ENCODE results near the gene ELMO2. TPM values are rescaled to one million over a fixed set of nuclear protein-coding genes. Genes with fewer than 3 reads are reported as not detected.

ELMO2 gene
- total and polyA plus RNA-seq, 4 donors = 19.6 to 56.5 (median 45.9) TPM

DNA sequence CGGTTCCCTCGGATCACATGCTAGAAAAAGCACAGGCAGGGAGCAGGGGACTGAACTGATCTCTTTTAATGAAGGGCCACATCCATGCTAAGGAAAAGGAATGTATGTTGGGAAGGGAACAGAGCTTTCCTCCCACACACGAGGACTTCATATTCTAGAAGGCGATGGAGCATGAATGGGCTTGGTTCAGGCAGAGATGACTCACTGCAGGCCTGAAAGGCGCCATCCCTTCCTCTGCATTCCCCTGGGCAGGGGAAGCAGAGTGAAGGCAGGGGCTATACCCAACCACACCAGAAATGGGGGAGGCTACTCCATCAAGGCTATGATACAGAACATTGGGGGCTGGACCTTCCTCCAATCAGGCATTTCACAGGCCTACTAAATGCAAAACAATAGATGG lies 30.6 kb downstream of the ELMO2 start:
- Histone ChIP-seq H3K27me3 (ENCODE audit: control insufficient read depth in 3 of 3, insufficient read depth in 3 of 3, low read length in 2 of 3) (no peaks in the 10 kb centered on the region), H3K4me3 (no peak overlapping the region), H3K4me1 (ENCODE audit: control insufficient read depth in 5 of 5, insufficient read depth in 5 of 5, low read length in 5 of 5) (no peaks in the 10 kb centered on the region), H3K9ac (ENCODE audit: insufficient read depth in 1 of 2, low read length in 2 of 2) (no peak overlapping the region), H3K9me3 (ENCODE audit: control insufficient read depth in 4 of 4, insufficient read depth in 3 of 4, low read length in 3 of 4) (no peaks in the 10 kb centered on the region), H3K36me3 (ENCODE audit: control insufficient read depth in 4 of 4, insufficient read depth in 4 of 4, low read length in 4 of 4) (peaks cover 40 to 75% (median 66%) of the 10 kb centered on the region in 4 donors), H3K27ac (ENCODE audit: low read depth in 1 of 2, low read length in 1 of 2) (no peak overlapping the region)
- no peak for ATAC-seq (ENCODE audit: insufficient read depth, low FRiP score)
- 90 to 92% methylated on average over 5 of the region's 5 CpGs for WGBS, 2 donors
- TF ChIP-seq, protein P1, sequence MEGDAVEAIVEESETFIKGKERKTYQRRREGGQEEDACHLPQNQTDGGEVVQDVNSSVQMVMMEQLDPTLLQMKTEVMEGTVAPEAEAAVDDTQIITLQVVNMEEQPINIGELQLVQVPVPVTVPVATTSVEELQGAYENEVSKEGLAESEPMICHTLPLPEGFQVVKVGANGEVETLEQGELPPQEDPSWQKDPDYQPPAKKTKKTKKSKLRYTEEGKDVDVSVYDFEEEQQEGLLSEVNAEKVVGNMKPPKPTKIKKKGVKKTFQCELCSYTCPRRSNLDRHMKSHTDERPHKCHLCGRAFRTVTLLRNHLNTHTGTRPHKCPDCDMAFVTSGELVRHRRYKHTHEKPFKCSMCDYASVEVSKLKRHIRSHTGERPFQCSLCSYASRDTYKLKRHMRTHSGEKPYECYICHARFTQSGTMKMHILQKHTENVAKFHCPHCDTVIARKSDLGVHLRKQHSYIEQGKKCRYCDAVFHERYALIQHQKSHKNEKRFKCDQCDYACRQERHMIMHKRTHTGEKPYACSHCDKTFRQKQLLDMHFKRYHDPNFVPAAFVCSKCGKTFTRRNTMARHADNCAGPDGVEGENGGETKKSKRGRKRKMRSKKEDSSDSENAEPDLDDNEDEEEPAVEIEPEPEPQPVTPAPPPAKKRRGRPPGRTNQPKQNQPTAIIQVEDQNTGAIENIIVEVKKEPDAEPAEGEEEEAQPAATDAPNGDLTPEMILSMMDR (IDR thresholded peaks at IDR 0.05; ENCODE audit: control extremely low read depth, extremely low read depth) = no peak
- no peak for DNase-seq

DNA sequence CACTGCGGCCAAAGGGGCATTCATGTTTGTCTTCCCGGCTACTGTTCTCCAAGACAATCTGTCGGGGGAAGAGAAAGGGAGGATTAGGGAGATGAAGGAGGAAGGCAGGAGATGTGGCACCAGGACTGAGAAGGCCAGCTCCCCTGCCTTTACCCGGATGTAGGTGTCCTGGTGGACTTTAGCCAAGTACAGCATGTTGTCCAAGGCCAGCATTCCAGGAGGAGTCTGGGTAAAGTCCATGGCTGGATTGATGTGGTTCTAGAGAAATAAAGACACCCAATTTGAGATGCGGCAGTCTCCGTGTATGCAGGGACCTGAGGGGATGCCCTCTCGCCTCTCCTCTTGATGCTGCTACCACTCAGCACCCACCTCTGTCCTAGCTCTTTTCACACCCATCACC lies 32.0 kb downstream of the ELMO2 start:
- H3K36me3 ChIP-seq (ENCODE audit: control insufficient read depth in 4 of 4, insufficient read depth in 4 of 4, low read length in 4 of 4) = peaks cover 43 to 77% (median 63%) of the 10 kb centered on the region in 4 donors
- 94 to 97% methylated on average over 7 of the region's 7 CpGs for WGBS, 2 donors

DNA sequence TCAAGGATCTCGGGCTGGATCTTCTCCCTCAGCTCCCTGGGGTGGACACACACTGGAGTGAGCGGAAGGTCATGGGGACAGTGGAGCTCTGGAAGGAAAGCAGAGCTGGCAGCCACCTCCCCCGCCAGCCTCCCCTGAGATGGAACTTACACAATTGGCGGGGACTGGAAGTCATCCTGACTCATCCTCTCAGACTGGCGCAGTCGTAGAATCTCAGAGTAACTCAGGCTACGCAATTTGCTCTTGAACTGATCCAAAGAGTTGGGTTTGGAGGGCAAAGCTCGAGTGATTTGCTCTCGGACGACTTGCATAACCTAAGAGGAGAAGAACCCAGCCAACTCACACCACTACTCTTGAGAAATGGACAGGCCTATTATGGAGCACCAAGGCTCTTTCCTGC lies 34.8 kb downstream of the ELMO2 start:
- no peak for DNase-seq
- TF ChIP-seq, protein P1 (IDR thresholded peaks at IDR 0.05; ENCODE audit: control extremely low read depth, extremely low read depth) = no peak
- H3K27me3 ChIP-seq (ENCODE audit: control insufficient read depth in 3 of 3, insufficient read depth in 3 of 3, low read length in 2 of 3) = no peaks in the 10 kb centered on the region
- no peaks in the 10 kb centered on the region for H3K4me1 ChIP-seq (ENCODE audit: control insufficient read depth in 5 of 5, insufficient read depth in 5 of 5, low read length in 5 of 5)
- no peak overlapping the region for H3K9ac ChIP-seq (ENCODE audit: insufficient read depth in 1 of 2, low read length in 2 of 2)
- no peak for ATAC-seq (ENCODE audit: insufficient read depth, low FRiP score)
- H3K36me3 ChIP-seq (ENCODE audit: control insufficient read depth in 4 of 4, insufficient read depth in 4 of 4, low read length in 4 of 4) = peaks cover 33 to 85% (median 57%) of the 10 kb centered on the region in 4 donors
- H3K4me3 ChIP-seq = no peak overlapping the region
- H3K9me3 ChIP-seq (ENCODE audit: control insufficient read depth in 4 of 4, insufficient read depth in 3 of 4, low read length in 3 of 4) = no peaks in the 10 kb centered on the region
- H3K27ac ChIP-seq (ENCODE audit: low read depth in 1 of 2, low read length in 1 of 2) = no peak overlapping the region
- WGBS, 2 donors = 73 to 85% methylated on average over 10 of the region's 10 CpGs

More for the DNA sequence above, 32.0 kb downstream of the ELMO2 start:
- H3K27me3 ChIP-seq (ENCODE audit: control insufficient read depth in 3 of 3, insufficient read depth in 3 of 3, low read length in 2 of 3) = no peaks in the 10 kb centered on the region
- DNase-seq (no peak), ATAC-seq (ENCODE audit: insufficient read depth, low FRiP score) (no peak)
- no peak overlapping the region for H3K4me3 ChIP-seq
- no peak overlapping the region for H3K9ac ChIP-seq (ENCODE audit: insufficient read depth in 1 of 2, low read length in 2 of 2)
- no peak overlapping the region for H3K27ac ChIP-seq (ENCODE audit: low read depth in 1 of 2, low read length in 1 of 2)
- H3K4me1 ChIP-seq (ENCODE audit: control insufficient read depth in 5 of 5, insufficient read depth in 5 of 5, low read length in 5 of 5) = no peaks in the 10 kb centered on the region
- TF ChIP-seq, protein P1 (IDR thresholded peaks at IDR 0.05; ENCODE audit: control extremely low read depth, extremely low read depth) = no peak
- no peaks in the 10 kb centered on the region for H3K9me3 ChIP-seq (ENCODE audit: control insufficient read depth in 4 of 4, insufficient read depth in 3 of 4, low read length in 3 of 4)

DNA sequence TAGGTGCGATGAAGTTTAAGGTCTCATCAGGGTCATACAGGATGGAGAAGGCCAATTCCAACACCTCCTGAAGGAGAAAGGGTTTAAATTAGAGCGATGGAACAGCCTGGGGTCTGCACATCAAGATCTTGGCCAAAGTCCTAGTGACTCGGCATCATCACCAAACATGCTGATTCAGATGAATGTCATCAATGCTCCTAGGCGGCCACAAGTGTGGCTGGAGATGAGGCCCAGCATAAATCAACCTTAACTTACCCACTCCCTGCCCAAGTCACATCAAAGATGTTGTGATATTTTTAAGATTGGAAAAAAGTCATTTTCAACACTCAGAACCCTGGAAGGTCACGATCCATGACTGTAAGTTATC lies 37.5 kb downstream of the ELMO2 start:
- WGBS, 2 donors = 90 to 96% methylated on average over 5 of the region's 5 CpGs
- H3K4me1 ChIP-seq (ENCODE audit: control insufficient read depth in 5 of 5, insufficient read depth in 5 of 5, low read length in 5 of 5) = peaks cover 0 to 9% (median 4%) of the 10 kb centered on the region in 5 donors
- no peaks in the 10 kb centered on the region for H3K9me3 ChIP-seq (ENCODE audit: control insufficient read depth in 4 of 4, insufficient read depth in 3 of 4, low read length in 3 of 4)

More for the DNA sequence above, 37.5 kb downstream of the ELMO2 start:
- Histone ChIP-seq H3K27me3 (ENCODE audit: control insufficient read depth in 3 of 3, insufficient read depth in 3 of 3, low read length in 2 of 3) (no peaks in the 10 kb centered on the region), H3K27ac (ENCODE audit: low read depth in 1 of 2, low read length in 1 of 2) (no peak overlapping the region), H3K36me3 (ENCODE audit: control insufficient read depth in 4 of 4, insufficient read depth in 4 of 4, low read length in 4 of 4) (peaks cover 28 to 69% (median 51%) of the 10 kb centered on the region in 4 donors), H3K4me3 (no peak overlapping the region), H3K9ac (ENCODE audit: insufficient read depth in 1 of 2, low read length in 2 of 2) (no peak overlapping the region)
- ATAC-seq (ENCODE audit: insufficient read depth, low FRiP score) (no peak), DNase-seq (no peak)
- TF ChIP-seq, protein P1 (IDR thresholded peaks at IDR 0.05; ENCODE audit: control extremely low read depth, extremely low read depth) = no peak
